DND-41 (cell line): ENCODE data around the gene GTF2F1.

ENCODE experiments used
- ATAC-seq: fragments of 200-7000 bp; cut with Tn5 transposase; 3 replicates; pipeline ENCODE4 v1.9.1; 2021; ENCODE audit warnings: low read depth; ENCODE audit not compliant: insufficient read depth
- DNase-seq: peaks from one replicate; pipeline ENCODE4 v3.0.0-alpha.2; 2020
- H2AFZ ChIP-seq: 2 replicates; pipeline ENCODE4 v1.6.0; 2012; ENCODE audit warnings: low read depth, low read length
- H3K27ac ChIP-seq: 2 replicates; pipeline ENCODE4 v1.5.1; 2012; ENCODE audit warnings: low read length, inconsistent platforms
- H3K27me3 ChIP-seq: fragments of 200-600 bp; sonication (generic); 2 replicates; pipeline ENCODE4 v1.6.0; 2012; ENCODE audit warnings: low read length, mild to moderate bottlenecking, inconsistent platforms; ENCODE audit not compliant: insufficient read depth, poor library complexity
- H3K36me3 ChIP-seq: 2 replicates; pipeline ENCODE4 v1.5.1; 2012; ENCODE audit warnings: low read length, inconsistent platforms; ENCODE audit not compliant: insufficient read depth
- H3K4me1 ChIP-seq: 2 replicates; pipeline ENCODE4 v1.5.1; 2012; ENCODE audit warnings: mild to moderate bottlenecking, low read length; ENCODE audit not compliant: insufficient read depth
- H3K4me2 ChIP-seq: 2 replicates; pipeline ENCODE4 v1.6.0; 2012; ENCODE audit warnings: mild to moderate bottlenecking, moderate library complexity, low read length, inconsistent platforms; ENCODE audit not compliant: insufficient read depth
- H3K4me3 ChIP-seq, 2 experiments: fragments of 200-600 bp in 1 of 2; shearing (Covaris generic) in 1 of 2; 2 replicates each; pipeline ENCODE4 v1.5.1; 2012 to 2016; ENCODE audit warnings: inconsistent platforms in 2 of 2, low read length in 2 of 2, mild to moderate bottlenecking in 2 of 2, low read depth in 1 of 2, moderate library complexity in 1 of 2
- H3K79me2 ChIP-seq: 2 replicates; pipeline ENCODE4 v1.6.0; 2012; ENCODE audit warnings: low read length, inconsistent platforms; ENCODE audit not compliant: insufficient read depth
- H3K9ac ChIP-seq: 2 replicates; pipeline ENCODE4 v1.6.0; 2012; ENCODE audit warnings: low read depth, mild to moderate bottlenecking, inconsistent platforms, low read length, moderate library complexity
- H3K9me3 ChIP-seq: 2 replicates; pipeline ENCODE4 v1.5.1; 2012; ENCODE audit warnings: low read length, moderate library complexity, mild to moderate bottlenecking, inconsistent platforms; ENCODE audit not compliant: insufficient read depth, severe bottlenecking
- H4K20me1 ChIP-seq: 2 replicates; pipeline ENCODE4 v1.6.0; 2012; ENCODE audit warnings: low read length; ENCODE audit not compliant: insufficient read depth
- CTCF ChIP-seq: IDR thresholded peaks from 2 replicates; pipeline ENCODE4 v1.5.1; 2012; ENCODE audit warnings: borderline replicate concordance, low read length, moderate library complexity, mild to moderate bottlenecking; ENCODE audit not compliant: poor library complexity, severe bottlenecking; ENCODE audit errors: extremely low read depth
- EZH2 ChIP-seq: IDR thresholded peaks from 3 replicates; pipeline ENCODE4 v1.6.1; 2012; ENCODE audit warnings: borderline replicate concordance, low read depth, mild to moderate bottlenecking, moderate library complexity, low read length, inconsistent platforms; ENCODE audit not compliant: severe bottlenecking

GTF2F1 gene

GRCh38 chr19:6373813-6374108 is 19.2 kb downstream of the GTF2F1 start:
- peak overlapping the region; percentile 4 for H2AFZ ChIP-seq

GRCh38 chr19:6373096-6373812 is 19.7 kb downstream of the GTF2F1 start:
- Histone ChIP-seq H3K4me1 (peaks cover 20% of the 10 kb centered on the region), H3K27me3 (no peaks in the 10 kb centered on the region), H3K9ac (peak overlapping the region; percentile 88), H3K36me3 (peaks cover 24% of the 10 kb centered on the region), H3K9me3 (no peaks in the 10 kb centered on the region), H3K4me2 (peak overlapping the region; percentile 81), H3K27ac (peak overlapping the region; percentile 93), H3K4me3 (peak overlapping the region; percentile 72 to 84), H2AFZ (peak overlapping the region; percentile 93), H4K20me1 (no peaks in the 10 kb centered on the region; the same call in 1 of the 2 replicates), H3K79me2 (peaks cover 9% of the 10 kb centered on the region; the same call in 1 of the 2 replicates)
- DNase-seq (peak; percentile 99), ATAC-seq (peak; percentile 68)
- TF ChIP-seq EZH2 (no peak), CTCF (no peak)

More at GRCh38 chr19:6373813-6374108, 19.2 kb downstream of the GTF2F1 start:
- H3K4me2 ChIP-seq: peak overlapping the region; percentile 67
- H3K79me2 ChIP-seq: peaks cover 9% of the 10 kb centered on the region; the same call in 1 of the 2 replicates
- no peak for TF ChIP-seq EZH2
- TF ChIP-seq CTCF: no peak
- no peaks in the 10 kb centered on the region for H3K9me3 ChIP-seq
- H3K27ac ChIP-seq: peak overlapping the region; percentile 49
- peaks cover 20% of the 10 kb centered on the region for H3K4me1 ChIP-seq
- no peaks in the 10 kb centered on the region; the same call in 1 of the 2 replicates for H4K20me1 ChIP-seq
- ATAC-seq (no peak), DNase-seq (no peak)
- H3K9ac ChIP-seq: peak overlapping the region; percentile 41
- H3K27me3 ChIP-seq: no peaks in the 10 kb centered on the region
- peaks cover 19% of the 10 kb centered on the region for H3K36me3 ChIP-seq
- H3K4me3 ChIP-seq: peak overlapping the region; percentile 4 to 54; a peak in 3 of 4 replicates

- peak within 1 kb of the TSS; percentile 93 for H2AFZ ChIP-seq
- TF ChIP-seq CTCF (no peak), EZH2 (no peak)
- peak within 1 kb of the TSS; percentile 81 for H3K4me2 ChIP-seq
- peak; percentile 99 for DNase-seq
- peaks cover 31% of the 10 kb centered on the region for H3K36me3 ChIP-seq
- peak within 1 kb of the TSS; percentile 93 for H3K27ac ChIP-seq
- peaks cover 9% of the 10 kb centered on the region; the same call in 1 of the 2 replicates for H3K79me2 ChIP-seq
- H3K4me1 ChIP-seq: peaks cover 20% of the 10 kb centered on the region
- H3K9ac ChIP-seq: peak within 1 kb of the TSS; percentile 88
- H3K27me3 ChIP-seq: no peaks in the 10 kb centered on the region
- H3K4me3 ChIP-seq: peak within 1 kb of the TSS; percentile 72 to 84
- no peaks in the 10 kb centered on the region; the same call in 1 of the 2 replicates for H4K20me1 ChIP-seq
- no peaks in the 10 kb centered on the region for H3K9me3 ChIP-seq
- peak; percentile 85 for ATAC-seq
These were observed 20.3 kb downstream of the GTF2F1 start, which contains the start of gene ALKBH7 for GRCh38 chr19:6372594-6373095. Gene ALKBH7, plus strand, starts transcription at chr19:6372794. Its CDS starts 27 bp downstream, at chr19:6372821.
